ENCODE data around the gene KDM4C.
A peak's percentile ranks its signal among the peaks of the same experiment; 100 is the strongest.

DNA sequence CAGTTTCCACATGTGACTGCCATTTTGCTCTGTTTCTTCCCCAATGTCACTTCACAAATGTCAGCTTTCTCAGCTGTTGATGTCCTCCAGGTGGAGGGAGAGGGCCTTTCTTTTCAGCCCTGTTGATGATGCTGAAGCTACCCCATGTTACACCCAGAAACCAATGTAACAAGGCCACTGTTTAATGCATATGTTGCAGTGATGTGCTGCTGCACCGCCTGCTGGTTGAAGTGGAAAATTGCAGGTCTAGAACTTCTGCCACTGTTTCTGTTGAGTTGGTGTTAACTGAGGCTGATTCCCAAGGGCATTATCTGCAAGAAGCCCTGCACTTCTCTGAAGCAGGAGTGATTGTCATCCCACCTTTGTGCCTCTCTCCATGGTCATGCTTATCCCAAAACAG lies 428.4 kb downstream of the KDM4C start:
- TF ChIP-seq, protein P1, sequence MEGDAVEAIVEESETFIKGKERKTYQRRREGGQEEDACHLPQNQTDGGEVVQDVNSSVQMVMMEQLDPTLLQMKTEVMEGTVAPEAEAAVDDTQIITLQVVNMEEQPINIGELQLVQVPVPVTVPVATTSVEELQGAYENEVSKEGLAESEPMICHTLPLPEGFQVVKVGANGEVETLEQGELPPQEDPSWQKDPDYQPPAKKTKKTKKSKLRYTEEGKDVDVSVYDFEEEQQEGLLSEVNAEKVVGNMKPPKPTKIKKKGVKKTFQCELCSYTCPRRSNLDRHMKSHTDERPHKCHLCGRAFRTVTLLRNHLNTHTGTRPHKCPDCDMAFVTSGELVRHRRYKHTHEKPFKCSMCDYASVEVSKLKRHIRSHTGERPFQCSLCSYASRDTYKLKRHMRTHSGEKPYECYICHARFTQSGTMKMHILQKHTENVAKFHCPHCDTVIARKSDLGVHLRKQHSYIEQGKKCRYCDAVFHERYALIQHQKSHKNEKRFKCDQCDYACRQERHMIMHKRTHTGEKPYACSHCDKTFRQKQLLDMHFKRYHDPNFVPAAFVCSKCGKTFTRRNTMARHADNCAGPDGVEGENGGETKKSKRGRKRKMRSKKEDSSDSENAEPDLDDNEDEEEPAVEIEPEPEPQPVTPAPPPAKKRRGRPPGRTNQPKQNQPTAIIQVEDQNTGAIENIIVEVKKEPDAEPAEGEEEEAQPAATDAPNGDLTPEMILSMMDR (conservative IDR thresholded peaks at IDR 0.05; ENCODE audit: low read depth, low read length) = peak; percentile 54
- TF ChIP-seq EZH2 (IDR thresholded peaks at IDR 0.05; ENCODE audit: borderline replicate concordance, low read depth, low read length, poor library complexity, severe bottlenecking) = no peak
